CD4-positive, alpha-beta T cell (primary cell): ENCODE measurements around the gene CYP19A1. TPM values are rescaled to one million over a fixed set of nuclear protein-coding genes. Genes with fewer than 3 reads are reported as not detected.

Experiments
- ATAC-seq: fragments of 200-7000 bp; cut with Tn5 transposase; one replicate; pipeline ENCODE4 v1.10.0; 2022; ENCODE audit warnings: mild to moderate bottlenecking; ENCODE audit not compliant: poor library complexity
- CTCF ChIA-PET: fragments of 350-600 bp; sonication (Branson Sonifier 250); formaldehyde crosslinking; loops from one replicate; lab custom pipeline; 2021; ENCODE audit warnings: antibody characterized with exemption, inconsistent platforms; lab: Charles Lee
- POLR2A ChIA-PET: fragments of 350-600 bp; sonication (Branson Sonifier 250); formaldehyde crosslinking; loops from one replicate; lab custom pipeline; 2021; ENCODE audit warnings: antibody characterized with exemption, inconsistent platforms; lab: Charles Lee
- DNase-seq, 14 experiments: peaks; one replicate each; pipeline ENCODE4 v3.0.0-alpha.2; 2013 to 2020; ENCODE audit warnings: mixed read lengths in 2 of 14
- H3K27ac ChIP-seq, 2 donors: one replicate each; pipeline versions ENCODE4 v1.5.1 to v1.7.0; 2013; ENCODE audit warnings: low read length in 2 of 2, low read depth in 1 of 2, mild to moderate bottlenecking in 1 of 2
- H3K27me3 ChIP-seq, 2 experiments: 1 replicate in 1 of 2; 2 replicates in 1 of 2; pipeline versions ENCODE4 v1.6.1 to v1.7.0; 2013; ENCODE audit warnings: low read length in 2 of 2, control low read depth in 1 of 2, mild to moderate bottlenecking in 1 of 2, moderate library complexity in 1 of 2; ENCODE audit not compliant: insufficient read depth in 2 of 2, control insufficient read depth in 1 of 2
- H3K36me3 ChIP-seq: one replicate; pipeline ENCODE4 v1.6.1; 2013; ENCODE audit warnings: low read length, control low read depth; ENCODE audit not compliant: insufficient read depth
- H3K4me1 ChIP-seq: one replicate; pipeline ENCODE4 v1.6.1; 2013; ENCODE audit warnings: low read length, control low read depth; ENCODE audit not compliant: insufficient read depth
- H3K4me3 ChIP-seq: one replicate; pipeline ENCODE4 v1.5.1; 2013; ENCODE audit warnings: mild to moderate bottlenecking, low read length, moderate library complexity
- H3K9me3 ChIP-seq, 2 experiments: 1 replicate in 1 of 2; 2 replicates in 1 of 2; pipeline versions ENCODE4 v1.6.1 to v1.7.0; 2013; ENCODE audit warnings: low read length in 2 of 2, mild to moderate bottlenecking in 2 of 2, control low read depth in 1 of 2, moderate library complexity in 1 of 2; ENCODE audit not compliant: control insufficient read depth in 1 of 2, insufficient read depth in 1 of 2
- H3K27ac Mint-ChIP-seq: one replicate; pipeline ENCODE4 v1.8.0; 2020; ENCODE audit warnings: mixed read lengths
- H3K27me3 Mint-ChIP-seq: one replicate; pipeline ENCODE4 v1.8.0; 2021; ENCODE audit warnings: mixed read lengths
- H3K36me3 Mint-ChIP-seq: one replicate; pipeline ENCODE4 v1.8.0; 2021; ENCODE audit warnings: low read depth, mixed read lengths
- H3K4me1 Mint-ChIP-seq: one replicate; pipeline ENCODE4 v1.8.0; 2021; ENCODE audit warnings: low read depth, mixed read lengths
- H3K4me3 Mint-ChIP-seq: one replicate; pipeline ENCODE4 v1.8.0; 2020; ENCODE audit warnings: mild to moderate bottlenecking, mixed read lengths
- H3K9me3 Mint-ChIP-seq: one replicate; pipeline ENCODE4 v1.8.0; 2020; ENCODE audit warnings: mixed read lengths
- intact Hi-C, 2 experiments: fragments of 100-400 bp; cut with DNase I in 1 of 2; cut with micrococcal nuclease in 1 of 2; formaldehyde crosslinking; loops; one replicate each; pipeline versions ENCODE4 v1.15.1 to v1.9.0; 2023 to 2025; cut with DNase I, micrococcal nuclease
- total RNA-seq, 174 experiments: library from RNA in 2 of 174; stranded (reverse) in 2 of 174; gene quantifications; one replicate each; pipeline ENCODE4 v1.2.3 and lab custom pipeline; 2021 to 2026
- TF ChIP-seq, protein P1 (sequence below): fragments of 200-600 bp; IDR thresholded peaks from one replicate; pipeline ENCODE4 v1.8.0; 2022; ENCODE audit warnings: antibody characterized with exemption, mild to moderate bottlenecking

Gene CYP19A1
- total RNA-seq, 2 experiments from 2014 or later: not detected

DNA sequence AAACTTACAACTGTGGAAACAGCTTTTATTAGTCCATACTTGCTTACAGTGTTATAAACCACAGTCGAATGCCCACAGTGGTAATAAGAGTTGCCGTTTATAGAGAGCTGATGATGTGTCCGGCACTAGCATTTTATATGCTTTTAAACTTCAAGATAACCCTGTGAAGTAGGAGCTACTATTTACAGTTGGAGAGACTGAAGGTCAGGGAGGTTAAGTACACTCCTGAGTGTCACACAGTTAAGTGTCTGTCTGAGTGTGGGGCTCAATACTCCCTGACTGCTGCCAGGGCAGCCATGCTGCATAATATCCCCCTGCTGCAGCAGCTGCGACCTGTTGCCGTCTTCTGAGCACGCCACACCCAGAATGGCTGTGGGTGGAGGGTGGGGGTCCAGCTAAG lies 153.8 kb downstream of the CYP19A1 start:
- DNase-seq (no peak), ATAC-seq (no peak)
- no peaks in the 10 kb centered on the region for H3K9me3 ChIP-seq
- no peak overlapping the region for H3K27ac Mint-ChIP-seq
- H3K27ac ChIP-seq: no peak overlapping the region
- no peaks in the 10 kb centered on the region for H3K4me1 Mint-ChIP-seq
- TF ChIP-seq, protein P1, sequence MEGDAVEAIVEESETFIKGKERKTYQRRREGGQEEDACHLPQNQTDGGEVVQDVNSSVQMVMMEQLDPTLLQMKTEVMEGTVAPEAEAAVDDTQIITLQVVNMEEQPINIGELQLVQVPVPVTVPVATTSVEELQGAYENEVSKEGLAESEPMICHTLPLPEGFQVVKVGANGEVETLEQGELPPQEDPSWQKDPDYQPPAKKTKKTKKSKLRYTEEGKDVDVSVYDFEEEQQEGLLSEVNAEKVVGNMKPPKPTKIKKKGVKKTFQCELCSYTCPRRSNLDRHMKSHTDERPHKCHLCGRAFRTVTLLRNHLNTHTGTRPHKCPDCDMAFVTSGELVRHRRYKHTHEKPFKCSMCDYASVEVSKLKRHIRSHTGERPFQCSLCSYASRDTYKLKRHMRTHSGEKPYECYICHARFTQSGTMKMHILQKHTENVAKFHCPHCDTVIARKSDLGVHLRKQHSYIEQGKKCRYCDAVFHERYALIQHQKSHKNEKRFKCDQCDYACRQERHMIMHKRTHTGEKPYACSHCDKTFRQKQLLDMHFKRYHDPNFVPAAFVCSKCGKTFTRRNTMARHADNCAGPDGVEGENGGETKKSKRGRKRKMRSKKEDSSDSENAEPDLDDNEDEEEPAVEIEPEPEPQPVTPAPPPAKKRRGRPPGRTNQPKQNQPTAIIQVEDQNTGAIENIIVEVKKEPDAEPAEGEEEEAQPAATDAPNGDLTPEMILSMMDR: no peak
- CTCF ChIA-PET: no interaction called here
- no peaks in the 10 kb centered on the region for H3K9me3 Mint-ChIP-seq
- no peaks in the 10 kb centered on the region for H3K36me3 ChIP-seq
- POLR2A ChIA-PET: no interaction called here
- H3K27me3 Mint-ChIP-seq: peaks cover 20% of the 10 kb centered on the region
- no peak overlapping the region for H3K4me3 ChIP-seq
- H3K36me3 Mint-ChIP-seq: no peaks in the 10 kb centered on the region
- no peaks in the 10 kb centered on the region for H3K4me1 ChIP-seq
- H3K27me3 ChIP-seq: no peaks in the 10 kb centered on the region
- no peak overlapping the region for H3K4me3 Mint-ChIP-seq
- intact Hi-C loops: no loop called here

DNA sequence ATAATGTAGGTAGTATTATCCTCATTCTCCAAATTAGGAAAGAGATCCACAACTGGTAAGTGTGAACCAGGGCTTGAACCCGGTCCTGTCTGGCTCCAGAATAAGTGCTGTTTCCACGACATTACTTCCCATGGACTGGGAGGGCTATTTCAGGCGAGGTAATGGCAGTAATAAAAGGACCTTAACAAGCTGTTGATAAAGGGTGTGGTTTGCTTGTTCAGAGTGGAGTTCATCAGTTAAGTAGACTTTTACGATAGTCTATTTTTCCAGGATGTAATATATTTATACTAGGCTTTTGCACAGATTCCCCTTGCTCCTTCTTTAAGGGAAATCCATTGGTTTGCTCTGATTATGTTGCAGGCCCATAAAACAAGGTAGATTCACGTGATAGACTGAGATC lies 155.3 kb downstream of the CYP19A1 start:
- TF ChIP-seq, protein P1: no peak
- DNase-seq: no peak
- ATAC-seq: no peak
- H3K9me3 ChIP-seq: no peaks in the 10 kb centered on the region
- Mint-ChIP-seq H3K27ac (no peak overlapping the region), H3K9me3 (peaks cover 3% of the 10 kb centered on the region), H3K4me1 (no peaks in the 10 kb centered on the region), H3K36me3 (no peaks in the 10 kb centered on the region), H3K4me3 (no peak overlapping the region), H3K27me3 (peaks cover 17% of the 10 kb centered on the region)
- no peaks in the 10 kb centered on the region for H3K27me3 ChIP-seq
- H3K4me3 ChIP-seq: no peak overlapping the region
- no peak overlapping the region for H3K27ac ChIP-seq
- H3K36me3 ChIP-seq: no peaks in the 10 kb centered on the region
- H3K4me1 ChIP-seq: no peaks in the 10 kb centered on the region
- ChIA-PET POLR2A (no interaction called here), CTCF (no interaction called here)
- intact Hi-C loops: no loop called here

DNA sequence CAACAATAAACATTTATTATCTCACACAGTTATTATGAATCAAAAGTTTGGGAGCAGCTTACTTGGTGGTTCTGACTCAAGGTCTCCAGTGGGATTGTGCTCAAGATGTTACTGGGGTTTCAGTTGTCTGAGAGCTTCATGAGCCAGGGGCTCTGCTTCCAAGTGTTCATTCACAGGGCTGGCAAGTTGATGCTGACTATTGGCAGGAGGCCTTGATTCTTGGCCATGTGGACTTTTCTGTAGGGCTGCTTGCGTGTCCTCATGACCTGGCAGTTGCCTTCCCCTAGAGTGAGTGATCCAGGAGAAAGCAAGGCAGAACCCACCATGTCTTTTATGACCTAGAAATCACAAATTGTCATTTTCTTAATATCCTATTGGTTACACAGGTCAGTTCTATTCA lies 156.5 kb downstream of the CYP19A1 start:
- Mint-ChIP-seq H3K36me3 (no peaks in the 10 kb centered on the region), H3K9me3 (peaks cover 3% of the 10 kb centered on the region), H3K27me3 (peaks cover 17% of the 10 kb centered on the region), H3K4me1 (no peaks in the 10 kb centered on the region), H3K4me3 (no peak overlapping the region), H3K27ac (no peak overlapping the region)
- no peak overlapping the region for H3K4me3 ChIP-seq
- H3K27ac ChIP-seq: no peak overlapping the region
- TF ChIP-seq, protein P1: no peak
- POLR2A ChIA-PET: no interaction called here
- no peaks in the 10 kb centered on the region for H3K4me1 ChIP-seq
- H3K9me3 ChIP-seq: no peaks in the 10 kb centered on the region
- no peaks in the 10 kb centered on the region for H3K36me3 ChIP-seq
- no peak for DNase-seq
- H3K27me3 ChIP-seq: no peaks in the 10 kb centered on the region
- CTCF ChIA-PET: no interaction called here
- ATAC-seq: no peak
- intact Hi-C loops: no loop called here
